Ascending aorta (tissue), 2 donors: ENCODE measurements around the gene A1CF. TPM values are rescaled to one million over a fixed set of nuclear protein-coding genes. Genes with fewer than 3 reads are reported as not detected.

Experiments used
- DNase-seq, 2 donors: peaks; one replicate each; pipeline ENCODE4 v3.0.0-alpha.2; 2019; ENCODE audit warnings: low spot score in 2 of 2
- H3K27ac ChIP-seq, 2 donors: fragments of 200-600 bp; sonication (generic); one replicate each; pipeline ENCODE4 v1.5.1; 2016 to 2017; ENCODE audit warnings: mild to moderate bottlenecking in 1 of 2
- H3K27me3 ChIP-seq: fragments of 200-600 bp; sonication (generic); one replicate; pipeline ENCODE4 v1.5.1; 2017
- H3K36me3 ChIP-seq, 2 donors: fragments of 200-600 bp; sonication (generic); one replicate each; pipeline ENCODE4 v1.5.1; 2016
- H3K4me1 ChIP-seq, 2 donors: fragments of 200-600 bp; sonication (generic); one replicate each; pipeline ENCODE4 v1.5.1; 2016 to 2017; ENCODE audit warnings: mild to moderate bottlenecking in 1 of 2
- H3K4me3 ChIP-seq, 2 donors: fragments of 200-600 bp; sonication (generic); one replicate each; pipeline ENCODE4 v1.5.1; 2016 to 2017; ENCODE audit warnings: mild to moderate bottlenecking in 1 of 2
- H3K9me3 ChIP-seq, 2 donors: fragments of 200-600 bp; sonication (generic); one replicate each; pipeline ENCODE4 v1.5.1; 2016
- intact Hi-C: fragments of 100-400 bp; cut with DNase I; formaldehyde crosslinking; loops from one replicate; pipeline ENCODE4 v1.15.1; 2023
- total RNA-seq: library from RNA; depleted of rRNA; stranded (reverse); fragments of >200 nt; gene quantifications from one replicate; pipeline ENCODE4 v1.1.0, GENCODE V29; 2016
- TF ChIP-seq, protein P1 (sequence below), 3 experiments: fragments of 200-600 bp in 2 of 3; fragments of 450-650 bp in 1 of 3; sonication (generic) in 2 of 3; IDR thresholded peaks; one replicate each; pipeline ENCODE4 v1.5.1; 2016 to 2019; ENCODE audit warnings: antibody characterized with exemption in 3 of 3, mild to moderate bottlenecking in 1 of 3, moderate library complexity in 1 of 3

Gene A1CF
- total RNA-seq, 1 donor from 2014 or later: not detected

DNA sequence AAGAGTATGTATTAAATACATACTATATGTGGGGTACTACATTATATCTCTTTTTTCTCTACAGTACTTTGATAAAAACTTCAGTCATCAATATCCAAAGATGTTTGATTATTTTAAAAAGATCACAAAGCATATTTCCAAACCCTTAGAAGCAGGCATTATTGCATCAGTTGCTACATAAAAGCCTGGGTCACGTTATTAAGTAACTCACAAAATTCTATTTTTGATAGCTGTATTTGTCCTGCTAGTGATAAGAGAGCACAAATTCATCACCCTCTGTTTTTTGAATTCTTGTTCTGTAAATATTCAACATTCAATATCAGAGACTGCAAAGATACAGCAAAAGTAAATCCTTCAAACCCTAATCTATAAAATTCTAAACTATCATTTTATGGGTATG lies 30.0 kb downstream of the A1CF start:
- TF ChIP-seq, protein P1, sequence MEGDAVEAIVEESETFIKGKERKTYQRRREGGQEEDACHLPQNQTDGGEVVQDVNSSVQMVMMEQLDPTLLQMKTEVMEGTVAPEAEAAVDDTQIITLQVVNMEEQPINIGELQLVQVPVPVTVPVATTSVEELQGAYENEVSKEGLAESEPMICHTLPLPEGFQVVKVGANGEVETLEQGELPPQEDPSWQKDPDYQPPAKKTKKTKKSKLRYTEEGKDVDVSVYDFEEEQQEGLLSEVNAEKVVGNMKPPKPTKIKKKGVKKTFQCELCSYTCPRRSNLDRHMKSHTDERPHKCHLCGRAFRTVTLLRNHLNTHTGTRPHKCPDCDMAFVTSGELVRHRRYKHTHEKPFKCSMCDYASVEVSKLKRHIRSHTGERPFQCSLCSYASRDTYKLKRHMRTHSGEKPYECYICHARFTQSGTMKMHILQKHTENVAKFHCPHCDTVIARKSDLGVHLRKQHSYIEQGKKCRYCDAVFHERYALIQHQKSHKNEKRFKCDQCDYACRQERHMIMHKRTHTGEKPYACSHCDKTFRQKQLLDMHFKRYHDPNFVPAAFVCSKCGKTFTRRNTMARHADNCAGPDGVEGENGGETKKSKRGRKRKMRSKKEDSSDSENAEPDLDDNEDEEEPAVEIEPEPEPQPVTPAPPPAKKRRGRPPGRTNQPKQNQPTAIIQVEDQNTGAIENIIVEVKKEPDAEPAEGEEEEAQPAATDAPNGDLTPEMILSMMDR (IDR thresholded peaks at IDR 0.05): no peak
- intact Hi-C loops: no loop called here
- H3K4me1 ChIP-seq: no peaks in the 10 kb centered on the region
- H3K27ac ChIP-seq: no peak overlapping the region
- H3K9me3 ChIP-seq: no peaks in the 10 kb centered on the region
- DNase-seq: no peak
- no peaks in the 10 kb centered on the region for H3K27me3 ChIP-seq
- no peaks in the 10 kb centered on the region for H3K36me3 ChIP-seq
- H3K4me3 ChIP-seq: no peak overlapping the region

DNA sequence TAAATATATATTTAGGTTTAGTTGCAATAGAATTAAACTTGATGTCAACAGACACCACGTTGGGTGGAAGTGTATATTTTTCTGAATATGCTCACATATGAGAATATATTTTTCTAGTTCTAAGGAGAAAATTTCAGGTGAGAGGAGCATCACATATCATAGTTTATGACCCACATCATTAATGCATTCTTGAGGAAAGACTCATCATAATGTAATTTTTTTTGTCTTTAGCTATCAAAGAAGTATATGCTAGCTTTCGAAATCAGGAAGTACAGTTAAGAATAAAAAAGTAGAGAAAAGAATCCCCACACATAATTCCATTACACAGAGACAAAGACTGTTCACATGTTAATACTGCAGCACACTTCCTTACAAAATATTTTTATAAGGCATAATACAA lies 30.4 kb downstream of the A1CF start:
- H3K4me1 ChIP-seq: no peaks in the 10 kb centered on the region
- no peaks in the 10 kb centered on the region for H3K27me3 ChIP-seq
- H3K36me3 ChIP-seq: no peaks in the 10 kb centered on the region
- H3K4me3 ChIP-seq: no peak overlapping the region
- H3K9me3 ChIP-seq: no peaks in the 10 kb centered on the region
- DNase-seq: no peak
- intact Hi-C loops: no loop called here
- TF ChIP-seq, protein P1 (IDR thresholded peaks at IDR 0.05): no peak
- H3K27ac ChIP-seq: no peak overlapping the region

DNA sequence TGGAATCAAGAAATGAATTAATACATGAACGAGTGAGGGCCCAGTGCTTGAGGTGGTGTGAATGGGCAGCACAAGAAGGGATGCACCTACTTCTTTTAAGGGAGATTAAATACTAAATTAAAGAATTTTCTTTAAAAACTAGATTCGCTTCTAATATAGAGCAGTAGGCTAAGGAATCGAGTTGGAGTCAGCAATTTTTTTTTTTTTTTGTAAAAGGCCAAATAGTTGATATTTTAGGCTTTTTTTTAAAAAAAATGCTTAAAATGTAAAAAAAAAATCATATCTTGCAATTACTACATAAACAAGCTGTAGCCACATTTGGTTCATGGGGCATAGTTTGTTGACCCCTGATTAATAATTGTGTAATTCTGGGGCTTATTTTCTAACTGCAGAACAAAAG lies 31.9 kb downstream of the A1CF start:
- Histone ChIP-seq H3K36me3 (no peaks in the 10 kb centered on the region), H3K4me1 (no peaks in the 10 kb centered on the region), H3K27ac (no peak overlapping the region), H3K4me3 (no peak overlapping the region), H3K9me3 (no peaks in the 10 kb centered on the region), H3K27me3 (no peaks in the 10 kb centered on the region)
- TF ChIP-seq, protein P1 (IDR thresholded peaks at IDR 0.05): no peak
- no peak for DNase-seq
- intact Hi-C loops: no loop called here

DNA sequence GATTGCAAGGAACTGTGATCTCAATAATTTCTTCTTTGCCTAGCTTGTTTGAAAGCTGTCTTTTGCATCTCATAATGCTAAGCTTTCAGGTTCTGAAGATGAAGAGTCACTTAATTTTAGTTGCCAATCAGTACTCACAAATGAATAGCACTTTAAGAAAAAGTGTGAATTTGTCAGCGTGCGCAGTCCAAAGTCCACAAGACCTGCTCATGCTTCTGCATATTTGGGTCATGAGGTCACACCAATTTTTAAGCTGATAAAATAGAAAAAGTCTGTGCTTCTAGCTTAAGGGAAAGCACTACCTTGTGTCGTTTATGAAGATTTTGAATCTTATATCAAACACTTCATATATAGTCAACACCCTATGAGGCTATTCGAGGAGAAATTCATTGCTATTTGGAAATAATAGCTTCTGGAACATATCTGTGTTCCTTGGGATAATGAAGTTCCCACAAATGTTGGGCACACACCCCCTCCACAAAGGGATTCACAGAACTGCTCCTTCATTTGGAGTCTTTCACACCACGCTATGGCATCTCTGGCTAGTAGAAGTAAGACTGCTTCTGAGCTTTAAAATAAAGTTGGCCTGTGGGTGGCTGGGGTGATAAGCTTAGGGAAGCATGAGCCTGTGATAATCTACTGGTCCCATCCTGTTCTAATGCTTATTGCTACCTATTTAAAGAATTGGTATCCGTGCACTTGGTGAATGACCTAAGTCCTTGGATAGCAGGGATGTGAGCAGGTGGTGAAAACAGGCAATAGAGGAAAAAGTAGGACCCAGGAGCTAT lies 33.3 kb downstream of the A1CF start:
- intact Hi-C loops: no loop called here
- DNase-seq: no peak
- Histone ChIP-seq H3K9me3 (no peaks in the 10 kb centered on the region), H3K27ac (no peak overlapping the region), H3K36me3 (no peaks in the 10 kb centered on the region), H3K4me3 (no peak overlapping the region), H3K4me1 (no peaks in the 10 kb centered on the region), H3K27me3 (no peaks in the 10 kb centered on the region)
- TF ChIP-seq, protein P1 (IDR thresholded peaks at IDR 0.05): no peak

DNA sequence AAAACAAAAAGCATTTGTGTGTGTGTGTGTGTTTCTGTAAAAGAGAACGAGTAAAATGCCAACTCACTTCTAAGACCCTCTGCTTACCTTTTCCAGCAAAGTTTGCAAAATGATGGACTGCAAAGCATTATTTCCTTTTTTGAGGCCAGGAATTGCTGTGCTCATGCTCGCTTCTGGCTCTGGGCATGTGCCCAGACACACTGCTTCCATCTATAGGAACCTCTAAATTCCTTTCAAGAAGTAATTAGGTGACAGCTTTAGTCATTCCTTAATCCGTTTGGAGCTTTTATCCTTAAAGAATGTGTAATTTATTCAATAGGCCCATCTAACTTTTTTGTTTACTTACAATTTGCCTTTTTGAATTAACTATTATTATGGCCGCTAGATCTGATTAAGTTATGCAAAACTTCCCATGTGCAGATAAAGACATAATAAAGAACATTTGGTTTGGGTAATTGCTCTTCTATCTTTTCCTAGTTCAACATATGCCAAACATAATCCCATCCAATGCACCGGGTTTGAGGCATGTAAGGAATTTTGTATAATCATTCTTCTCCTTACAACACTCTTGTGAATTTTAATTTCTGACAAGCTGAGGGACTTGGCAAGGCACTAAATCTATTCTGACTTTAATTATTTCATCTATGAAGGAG lies 34.7 kb downstream of the A1CF start:
- no peaks in the 10 kb centered on the region for H3K9me3 ChIP-seq
- H3K36me3 ChIP-seq: no peaks in the 10 kb centered on the region
- TF ChIP-seq, protein P1 (IDR thresholded peaks at IDR 0.05): no peak
- H3K4me1 ChIP-seq: no peaks in the 10 kb centered on the region
- no peak overlapping the region for H3K4me3 ChIP-seq
- intact Hi-C loops: no loop called here
- no peaks in the 10 kb centered on the region for H3K27me3 ChIP-seq
- DNase-seq: no peak
- no peak overlapping the region for H3K27ac ChIP-seq
